NCI-H2227 (cell line): ENCODE results near the gene MRPS34.
"Not testable (repeated sequence)": the region's sequence is repeated elsewhere in the genome, so short reads cannot be mapped to it uniquely, and the experiment has no call there.

Source experiments
- DNase-seq: peaks from one replicate; lab custom pipeline; 2025; ENCODE audit not compliant: unreplicated experiment; lab: John Stamatoyannopoulos, UW

MRPS34 gene

DNA sequence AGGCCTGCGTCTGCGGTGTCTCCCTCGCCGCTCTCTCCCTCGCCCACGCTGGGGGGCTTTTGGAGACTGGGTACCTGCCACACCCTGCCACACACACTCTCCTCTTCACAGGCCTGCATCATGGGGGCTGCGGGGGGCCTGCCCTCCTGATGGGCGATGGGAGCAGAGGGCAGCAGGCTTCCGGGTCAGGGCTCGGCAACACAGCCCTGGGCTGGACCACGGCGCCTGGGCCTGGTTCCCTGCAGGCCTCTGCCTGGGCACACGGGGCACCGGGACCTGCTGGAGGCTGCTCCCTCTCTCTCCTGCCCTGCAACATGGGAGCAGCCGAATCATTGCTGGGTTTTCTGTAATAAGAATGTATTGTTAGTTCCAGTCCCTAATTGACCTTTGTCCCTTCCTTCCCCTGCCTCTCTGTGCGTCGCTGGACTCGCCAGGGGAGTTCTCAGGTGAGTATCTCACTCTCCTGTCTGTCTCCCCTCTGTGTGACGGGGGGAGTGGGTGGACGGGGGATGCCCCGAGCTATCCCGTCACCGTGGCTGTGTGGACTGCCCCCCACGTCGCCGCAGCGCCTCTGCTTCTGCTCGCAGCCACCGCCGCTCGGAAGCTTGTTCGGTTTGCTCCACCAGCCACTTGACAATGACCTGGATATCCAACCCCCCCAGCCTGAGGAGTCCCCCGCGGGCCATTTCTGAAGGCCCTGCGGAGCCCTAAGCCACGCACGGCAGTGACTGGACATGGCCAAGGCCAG, 15.0 kb downstream of the MRPS34 start:
- DNase-seq = no peak

DNA sequence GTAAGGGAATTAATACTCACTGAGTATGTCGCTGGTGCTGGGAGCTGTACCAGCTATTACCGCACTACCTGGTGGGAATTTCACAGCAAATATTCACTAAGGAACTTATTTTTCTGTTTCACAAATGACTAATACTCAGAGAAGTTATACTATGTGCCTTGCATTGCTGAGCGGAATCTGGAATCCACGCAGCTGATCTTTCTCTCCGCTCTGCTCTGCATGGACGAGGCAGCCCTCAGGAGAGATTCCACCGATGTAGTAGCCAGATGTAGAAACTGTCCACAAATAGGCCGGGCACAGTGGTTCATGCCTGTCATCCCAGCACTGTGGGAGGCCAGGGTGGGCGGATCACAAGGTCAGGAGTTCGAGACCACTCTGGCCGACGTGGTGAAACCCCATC, 18.7 kb downstream of the MRPS34 start:
- no peak for DNase-seq

DNA sequence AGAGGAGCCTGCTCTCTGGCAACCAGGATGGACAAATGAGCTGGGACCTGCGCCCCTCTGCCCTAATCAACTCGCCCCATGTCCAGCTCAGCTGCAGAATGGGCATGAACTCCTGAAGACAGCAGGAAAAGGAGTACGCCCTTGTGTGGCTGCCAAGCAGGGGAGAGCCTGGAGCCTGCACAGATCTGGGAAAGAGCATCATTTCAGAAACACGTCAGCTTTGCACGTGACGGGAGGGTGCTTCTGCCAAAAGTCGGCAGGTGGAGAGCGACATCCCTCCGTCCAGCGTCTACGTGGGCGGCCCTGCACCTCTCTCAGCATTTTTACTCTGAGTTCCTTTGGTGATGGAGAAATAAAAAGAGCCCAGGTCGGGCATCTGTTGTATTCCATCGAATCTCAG, 20.1 kb downstream of the MRPS34 start:
- DNase-seq = no peak

DNA sequence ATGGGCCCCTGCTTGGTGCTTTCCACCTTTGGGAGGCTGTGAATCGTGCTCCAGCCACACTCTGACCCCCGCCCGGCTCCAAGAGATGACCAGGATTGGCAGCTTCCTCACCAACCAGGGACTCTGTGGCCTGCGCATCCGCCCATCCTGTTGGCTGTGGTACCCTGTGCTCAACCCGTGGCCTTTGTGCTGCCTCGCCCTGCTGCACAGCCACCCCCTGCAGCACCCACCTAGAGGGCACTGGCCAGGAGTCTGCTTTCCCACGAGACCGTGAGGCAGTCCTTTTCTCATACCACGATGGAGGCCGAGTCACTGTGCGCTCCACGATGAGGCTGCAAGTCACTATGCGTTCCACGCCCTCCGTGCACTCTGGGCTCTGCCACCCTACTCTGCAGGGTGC, 21.0 kb downstream of the MRPS34 start:
- no peak for DNase-seq

DNA sequence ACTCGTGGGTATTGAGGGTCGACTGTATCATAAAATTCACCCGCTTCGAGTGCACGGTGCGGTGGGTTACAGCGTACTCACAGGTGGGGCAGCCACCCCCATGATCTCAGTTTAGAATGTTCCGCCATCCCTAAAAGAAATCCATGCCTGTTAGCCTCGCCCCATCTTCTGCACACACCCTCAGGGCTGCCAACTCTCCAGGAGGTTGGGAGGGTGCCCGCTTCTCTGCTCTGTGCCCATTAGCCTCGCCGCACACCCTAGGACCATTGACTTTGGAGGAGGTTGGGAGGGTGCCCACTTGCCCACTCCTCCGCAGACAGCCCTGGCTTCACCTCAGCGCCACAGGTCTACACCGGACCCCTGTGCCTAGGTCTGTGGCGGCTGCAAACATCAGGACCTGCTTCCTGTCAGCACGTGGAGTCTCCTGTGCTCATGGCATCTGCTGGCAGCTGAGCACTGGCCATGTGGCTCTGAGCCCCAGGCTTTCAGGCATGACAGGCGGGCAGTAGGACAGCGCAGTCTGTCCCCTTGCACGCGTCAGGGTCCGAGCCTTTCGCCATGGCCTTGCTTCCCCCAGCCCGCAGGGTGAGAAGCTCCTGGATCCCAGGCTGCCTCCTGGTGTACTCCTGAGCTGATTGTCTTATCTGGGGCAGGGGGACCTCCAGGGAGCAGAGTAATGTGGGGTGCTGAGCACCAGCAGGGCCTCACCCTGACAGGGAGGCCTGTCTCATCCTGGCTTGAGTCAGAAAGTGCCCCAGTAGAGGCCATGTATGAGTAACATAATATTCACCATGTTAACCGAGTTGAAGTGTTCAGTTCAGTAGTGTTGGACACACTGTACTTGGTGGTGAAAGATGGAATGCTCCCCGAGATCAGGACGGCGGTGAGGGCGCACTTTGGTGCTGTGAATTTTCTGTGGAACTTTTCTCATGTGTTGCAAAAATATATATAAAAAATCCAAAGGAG, 23.5 kb downstream of the MRPS34 start:
- DNase-seq = no peak

DNA sequence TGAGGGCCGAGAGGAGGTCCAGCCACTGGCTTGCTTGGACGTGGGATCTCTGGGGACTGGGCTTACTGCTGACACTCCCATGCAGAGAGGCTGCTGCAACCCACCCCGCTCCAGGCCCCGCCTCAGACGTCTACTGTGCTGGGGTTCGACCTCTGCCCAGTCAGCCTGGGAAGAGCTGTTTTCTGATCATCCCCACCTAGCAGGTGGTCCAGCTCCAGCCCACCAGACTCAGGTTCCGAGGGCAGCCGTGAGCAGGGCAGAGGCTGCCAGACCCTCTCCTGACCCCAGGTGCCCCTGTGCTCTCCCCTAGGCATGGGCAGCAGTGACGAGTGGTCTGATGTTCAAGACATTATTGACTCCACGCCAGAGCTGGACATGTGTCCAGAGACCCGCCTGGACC, 25.0 kb downstream of the MRPS34 start:
- DNase-seq = no peak

GRCh38 chr16:1746693-1747195, 26.2 kb downstream of the MRPS34 start:
- no peak for DNase-seq

- no peak for DNase-seq
Observed at GRCh38 chr16:1745900-1746692, 26.8 kb downstream of the MRPS34 start.

GRCh38 chr16:1745181-1745899, 27.6 kb downstream of the MRPS34 start:
- DNase-seq = no peak

DNA sequence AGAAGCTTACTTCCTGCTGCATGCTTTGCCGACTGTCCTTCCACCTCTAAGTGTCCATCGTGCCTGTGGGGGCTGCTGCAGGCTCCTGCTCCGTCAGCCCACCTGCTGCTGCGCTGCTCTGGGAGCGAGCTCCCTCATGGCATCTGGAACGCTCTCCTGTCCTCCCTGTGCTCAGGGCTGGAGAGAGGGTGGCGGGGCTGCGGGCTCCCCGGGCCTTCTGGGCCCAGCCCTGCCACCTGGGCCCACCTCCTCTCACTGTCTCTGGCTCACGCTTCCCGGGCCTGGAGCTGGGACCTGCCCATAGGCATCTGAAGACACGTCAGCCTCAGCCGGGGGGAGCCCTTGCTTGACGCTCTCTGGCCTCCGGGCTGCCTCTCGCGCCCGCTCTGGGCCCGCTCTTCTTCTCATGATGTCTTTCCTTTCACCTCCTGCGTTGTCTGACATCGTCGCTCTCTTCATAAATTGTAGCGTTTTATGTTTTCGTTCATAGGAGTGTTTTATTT, 28.5 kb downstream of the MRPS34 start:
- DNase-seq = no peak

GRCh38 chr16:1743376-1744337, 29.3 kb downstream of the MRPS34 start:
- DNase-seq = no peak

DNA sequence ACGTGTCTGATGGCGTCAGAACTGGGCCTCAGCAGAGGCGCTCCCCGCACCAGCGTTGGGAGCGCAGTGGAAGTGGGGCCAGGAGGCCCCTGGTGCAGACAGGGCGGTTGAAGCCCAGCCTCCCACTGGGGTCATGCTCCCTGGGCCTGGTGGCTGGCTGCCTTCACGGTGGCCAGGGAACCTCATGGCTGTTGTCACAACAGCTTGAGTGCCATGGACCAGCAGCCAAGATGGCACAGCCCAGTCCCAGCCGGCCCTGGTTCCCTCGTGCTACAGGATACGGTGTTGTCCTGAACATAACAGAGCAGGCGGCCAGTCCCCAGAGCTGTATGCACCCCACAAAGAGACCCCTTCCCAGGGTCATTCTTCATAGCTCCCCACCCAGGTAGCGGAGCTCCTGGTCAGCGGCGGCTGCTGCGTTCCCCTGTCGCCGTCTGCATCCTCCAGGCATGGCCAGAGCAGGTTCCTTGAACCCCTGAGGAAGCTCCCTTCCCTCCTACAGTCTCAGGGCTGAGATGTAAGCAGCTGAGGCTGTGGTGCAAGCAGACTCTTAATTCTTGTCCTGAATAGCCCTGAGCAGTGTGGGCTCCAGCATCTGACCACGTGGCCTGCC, 31.3 kb downstream of the MRPS34 start:
- no peak for DNase-seq

DNA sequence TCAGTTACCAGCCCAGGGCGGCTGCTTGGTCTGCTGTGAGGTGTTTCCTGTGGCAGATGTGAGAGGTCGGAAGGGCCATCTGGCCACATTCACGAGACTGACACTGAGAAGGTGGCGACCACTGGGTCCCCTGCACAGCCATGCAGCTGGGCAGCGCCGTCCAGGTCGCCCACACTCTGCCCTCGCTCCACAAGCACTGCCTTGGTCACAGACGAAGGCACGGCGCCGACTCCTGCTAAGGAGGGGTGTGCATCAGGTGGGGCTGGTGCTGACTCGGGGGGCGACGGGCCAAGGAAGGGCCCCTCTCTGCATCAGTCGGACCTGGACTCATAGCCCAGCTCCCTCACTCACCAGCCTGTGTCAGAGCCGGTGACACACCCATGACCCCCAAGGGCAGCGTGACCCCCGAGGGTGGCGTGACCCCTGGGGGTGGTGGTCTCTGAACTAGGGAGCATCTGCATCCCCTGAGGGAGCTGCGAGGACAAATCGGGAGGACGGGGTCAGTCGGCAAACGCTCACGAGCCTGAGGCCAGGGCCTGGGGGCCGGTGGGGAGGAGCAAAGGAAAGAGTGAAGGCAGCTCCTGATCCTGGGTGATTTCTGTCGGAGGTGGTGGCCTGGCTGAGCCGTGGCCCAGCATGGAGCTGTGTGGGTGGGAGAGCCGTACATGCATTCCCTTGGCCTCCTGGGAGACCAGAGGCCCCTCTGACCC, 32.0 kb downstream of the MRPS34 start:
- DNase-seq = no peak

DNA sequence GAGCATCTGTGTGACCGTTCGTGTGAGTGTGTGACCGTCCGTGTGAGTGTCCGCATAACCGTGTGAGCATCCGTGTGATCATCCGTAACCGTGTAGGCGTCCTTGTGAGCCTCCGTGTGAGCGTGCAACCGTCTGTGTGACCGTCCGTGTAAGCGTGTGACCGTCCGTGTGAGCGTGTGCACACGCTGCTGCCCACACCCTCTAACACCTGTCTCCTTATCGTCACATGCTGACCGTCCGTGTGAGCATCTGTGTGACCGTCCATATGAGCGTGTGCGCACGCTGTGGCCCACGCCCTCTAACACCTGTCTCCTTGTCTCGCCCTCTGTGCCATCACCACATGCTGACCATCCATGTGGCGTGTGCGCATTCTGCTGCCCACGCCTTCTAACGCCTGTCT, 32.7 kb downstream of the MRPS34 start:
- no peak for DNase-seq

GRCh38 chr16:1734816-1735215, 38.1 kb downstream of the MRPS34 start:
- no peak for DNase-seq

DNA sequence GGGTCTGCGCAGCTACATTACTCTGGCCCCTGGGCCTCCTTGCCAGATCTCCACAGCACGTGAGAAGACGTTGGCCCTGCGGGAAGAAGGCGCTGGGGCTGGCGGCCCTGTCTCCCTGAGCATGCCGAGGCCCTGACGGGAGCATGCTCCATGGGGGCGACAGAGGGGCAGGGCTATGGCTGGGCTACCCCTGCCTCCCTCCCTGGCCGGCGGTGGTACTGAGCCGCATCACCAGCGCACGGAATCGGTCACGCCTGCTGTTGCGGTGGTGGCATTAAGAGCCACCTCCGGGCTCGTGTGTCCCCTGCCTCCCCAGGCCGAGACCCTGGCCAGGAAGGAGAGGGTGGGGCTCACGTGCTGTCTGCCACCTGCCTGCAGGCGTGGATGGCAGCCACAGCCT, 38.8 kb downstream of the MRPS34 start:
- no peak for DNase-seq

- not testable (repeated sequence) for DNase-seq
Observed at GRCh38 chr16:1732551-1732987, 40.4 kb downstream of the MRPS34 start.

- DNase-seq = no peak
Observed at GRCh38 chr16:1732071-1732470, 40.9 kb downstream of the MRPS34 start.
